HS-27A (cell line): ENCODE results near the gene ARMH4.

ENCODE experiments used
- DNase-seq: peaks from one replicate; pipeline ENCODE4 v3.0.0-alpha.2; 2012; ENCODE audit warnings: low read depth, missing footprints

The ARMH4 gene

DNA sequence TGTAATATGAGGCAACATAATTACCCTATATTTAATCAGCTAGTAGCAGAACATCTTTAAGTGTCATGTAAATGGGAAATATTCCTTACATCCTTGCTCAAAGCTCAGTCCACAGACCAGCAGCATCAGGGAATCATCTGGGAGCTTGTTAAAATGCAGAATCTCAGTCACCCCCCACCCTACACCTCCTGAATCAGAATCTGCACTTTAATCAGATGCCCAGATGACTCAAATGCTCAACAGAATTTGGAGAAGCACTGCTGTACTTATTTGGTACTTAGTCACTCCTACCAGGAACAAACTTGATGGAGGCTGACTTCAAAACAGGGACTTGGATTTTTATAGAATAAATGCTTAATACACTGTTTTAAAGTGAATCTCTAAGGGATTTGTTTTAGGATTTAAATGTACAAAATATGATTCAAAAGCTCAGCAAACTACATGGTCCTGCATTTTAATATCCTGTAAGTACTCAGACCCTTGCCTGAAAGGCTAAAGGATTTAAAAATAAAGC, 96.5 kb downstream of the ARMH4 start:
- DNase-seq = no peak

DNA sequence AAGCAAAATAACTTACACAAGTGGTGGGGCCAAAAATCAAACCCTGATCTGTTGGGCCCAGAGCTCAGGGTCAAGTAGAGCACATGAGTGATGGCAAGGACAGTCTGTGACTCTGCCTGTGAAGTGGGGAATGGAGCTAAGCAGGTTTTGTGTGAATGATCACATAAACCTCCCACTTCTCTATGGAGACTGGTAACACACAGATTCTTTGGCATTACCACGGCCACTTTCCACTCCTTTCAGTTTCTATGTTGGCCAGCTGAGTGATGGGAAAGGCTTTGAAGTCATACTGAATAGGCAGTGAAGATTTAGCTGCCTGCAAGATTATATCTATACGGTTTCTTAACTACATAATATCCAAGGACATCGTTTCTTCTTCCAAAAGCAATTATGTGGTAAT, 97.9 kb downstream of the ARMH4 start:
- DNase-seq = no peak

DNA sequence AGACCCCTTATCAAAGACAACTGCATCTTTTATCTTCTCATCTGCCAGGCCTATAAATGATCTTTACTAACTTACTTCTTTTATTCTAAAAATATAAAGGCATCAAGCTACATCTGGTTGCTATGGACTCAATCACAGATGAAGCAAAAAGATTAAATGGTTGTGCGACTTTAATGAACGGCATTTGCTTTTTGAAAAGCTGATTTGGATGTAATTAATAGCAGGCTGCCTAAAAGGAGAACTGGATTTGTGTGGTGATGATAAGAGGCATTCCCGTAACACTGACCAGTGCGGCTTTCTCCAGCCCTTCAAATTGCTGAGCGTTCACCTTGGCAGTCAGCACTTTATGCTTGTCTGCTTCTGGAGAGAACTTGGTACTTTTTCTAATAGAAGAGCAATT, 103.8 kb downstream of the ARMH4 start:
- DNase-seq = no peak

DNA sequence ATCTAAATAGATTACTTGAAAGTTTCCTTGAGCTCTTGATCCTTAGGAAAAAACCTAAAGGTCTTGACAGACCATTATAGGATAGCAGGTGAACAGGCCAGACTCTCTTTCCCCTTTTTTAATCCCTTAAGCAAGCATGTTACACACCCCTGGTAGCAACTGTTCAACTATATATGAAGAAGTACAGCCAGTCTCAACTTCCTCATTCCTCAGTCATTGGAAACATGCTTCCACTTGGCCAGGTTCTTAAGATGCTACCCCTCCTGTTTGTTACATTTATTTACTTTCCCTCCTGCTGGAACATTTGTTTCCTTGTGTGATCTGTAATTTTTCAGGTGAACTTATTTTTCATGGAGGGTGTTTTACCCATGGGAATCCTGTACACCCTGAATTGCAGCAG, 124.1 kb downstream of the ARMH4 start:
- no peak for DNase-seq

DNA sequence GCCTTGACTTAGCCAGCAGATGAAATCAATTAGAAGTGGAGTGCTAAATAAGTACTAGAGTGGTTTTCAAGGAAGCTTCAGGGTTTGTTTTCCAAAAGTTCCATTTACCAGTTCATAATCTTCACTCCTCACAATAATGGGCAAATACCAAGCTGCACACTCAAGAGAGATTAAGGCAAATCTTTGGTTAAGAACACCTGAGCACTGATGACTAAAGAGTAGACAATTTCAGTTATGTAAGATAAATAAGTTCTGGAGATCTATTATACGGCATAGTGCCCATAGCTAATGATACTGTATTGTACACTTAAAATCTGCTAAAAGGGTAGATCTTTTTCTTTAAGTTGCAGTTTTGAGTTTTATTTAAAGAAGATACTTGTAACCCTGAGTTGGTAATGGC, 125.0 kb downstream of the ARMH4 start:
- DNase-seq = no peak

DNA sequence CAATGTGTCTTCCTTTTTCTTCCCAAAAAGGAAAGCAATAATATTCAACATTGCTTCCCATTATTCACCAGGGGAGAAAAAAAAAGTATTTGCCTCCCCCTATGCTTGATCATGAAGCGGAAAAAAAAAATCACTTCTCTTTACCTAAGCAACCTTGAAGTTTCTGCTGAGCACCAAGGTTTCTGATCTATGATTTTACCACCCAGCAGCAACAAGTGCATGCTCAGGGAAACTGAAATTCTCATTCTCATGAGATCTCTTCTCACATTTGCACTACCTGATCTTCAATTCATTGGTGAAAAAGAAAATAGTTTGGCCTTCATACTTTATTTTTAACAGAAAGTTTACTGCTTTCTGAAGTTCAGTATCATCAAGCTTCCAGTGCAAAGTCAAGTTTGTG, 125.8 kb downstream of the ARMH4 start:
- DNase-seq = no peak

DNA sequence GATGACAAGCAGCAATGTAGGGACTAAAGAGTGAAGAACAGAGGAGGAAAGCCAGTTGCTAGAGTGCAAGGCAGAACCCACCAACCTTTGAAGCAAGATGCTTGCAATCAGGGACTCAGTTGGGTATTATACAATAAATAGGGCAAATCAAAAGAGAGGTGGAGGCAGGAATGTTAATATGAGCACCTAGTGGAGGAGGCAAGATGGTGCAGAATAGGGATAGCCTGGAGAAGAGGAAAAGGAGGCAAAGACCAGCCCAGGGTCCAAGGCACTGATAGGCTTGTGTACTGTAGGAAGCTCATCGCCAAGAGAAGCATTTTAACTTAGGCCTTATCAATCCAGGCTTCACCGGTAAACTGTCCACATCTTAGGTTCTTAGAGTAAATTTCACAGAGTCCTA, 137.2 kb downstream of the ARMH4 start:
- no peak for DNase-seq

DNA sequence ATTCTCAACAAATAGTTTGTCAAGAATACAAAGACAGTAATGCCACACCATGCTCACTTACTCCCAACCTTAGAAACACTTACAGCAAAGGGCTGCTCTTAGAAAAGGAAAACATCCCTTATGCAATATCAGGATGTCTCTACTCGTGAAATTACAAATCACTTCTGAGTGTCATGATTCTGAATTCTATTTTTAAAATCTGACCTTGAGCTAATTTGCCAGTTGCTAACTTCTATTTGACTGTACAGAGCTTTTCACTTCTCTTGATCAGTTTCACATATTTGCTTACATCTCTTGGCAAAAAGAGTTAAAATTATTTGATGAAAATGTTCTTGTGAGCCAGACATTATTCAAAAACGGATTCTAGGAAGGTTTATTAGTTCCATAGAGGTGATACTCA, 149.4 kb downstream of the ARMH4 start:
- no peak for DNase-seq

DNA sequence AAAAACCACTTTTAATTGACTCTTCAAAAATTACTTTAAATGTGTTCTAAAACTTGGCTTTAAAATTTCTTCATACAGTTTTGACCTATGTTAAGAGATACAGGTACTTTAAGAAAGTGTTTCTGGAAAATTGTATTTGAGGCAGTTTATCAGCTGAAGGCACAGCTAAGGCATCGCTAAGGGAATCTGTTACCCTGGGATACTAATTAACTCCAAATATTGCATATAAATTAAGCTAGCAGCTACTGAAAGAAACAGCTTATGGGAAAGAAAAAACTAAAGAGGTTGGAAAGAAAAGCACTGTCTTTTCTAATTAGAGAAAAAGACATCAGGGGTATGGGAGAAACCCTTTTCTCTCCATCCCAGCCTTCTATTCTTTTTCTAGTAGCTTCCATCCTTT, 152.0 kb downstream of the ARMH4 start:
- DNase-seq = no peak

DNA sequence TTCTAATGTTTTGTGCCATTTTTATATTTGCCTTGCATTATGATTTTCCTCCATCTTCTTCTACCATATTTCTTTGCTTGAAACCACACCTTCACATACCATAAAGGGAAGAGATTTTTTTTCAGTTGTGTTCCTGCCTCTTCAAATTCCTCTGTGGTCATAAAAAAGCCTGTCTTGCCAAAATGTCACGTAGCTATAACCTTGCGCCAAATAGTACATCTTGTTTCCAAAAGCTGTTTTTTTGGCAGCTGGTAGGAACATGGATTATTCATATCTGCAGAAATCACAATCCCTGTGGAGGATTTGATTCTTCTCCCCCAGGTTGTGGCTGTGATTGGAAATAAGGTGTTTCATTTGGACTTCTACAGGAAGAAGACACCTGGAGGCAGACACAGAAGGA, 152.5 kb downstream of the ARMH4 start:
- no peak for DNase-seq

DNA sequence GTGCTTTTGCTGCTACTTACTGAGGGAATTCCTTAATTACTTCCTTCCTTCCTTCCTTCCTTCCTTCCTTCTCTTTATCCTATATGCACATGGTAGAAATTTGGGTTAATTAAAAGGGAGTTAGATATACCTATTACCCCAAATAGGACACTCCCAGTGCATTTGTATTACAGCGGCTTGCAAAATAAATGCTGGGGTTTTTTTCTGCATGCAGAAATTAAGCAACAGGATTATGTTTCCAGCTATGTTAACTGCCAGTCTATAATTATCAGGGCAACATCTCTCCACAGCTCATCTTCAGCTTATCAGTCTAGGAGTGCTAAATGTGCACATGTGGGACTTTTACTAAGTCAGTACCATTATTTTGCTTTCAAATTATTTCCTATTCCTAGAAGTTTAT, 153.2 kb downstream of the ARMH4 start:
- no peak for DNase-seq

DNA sequence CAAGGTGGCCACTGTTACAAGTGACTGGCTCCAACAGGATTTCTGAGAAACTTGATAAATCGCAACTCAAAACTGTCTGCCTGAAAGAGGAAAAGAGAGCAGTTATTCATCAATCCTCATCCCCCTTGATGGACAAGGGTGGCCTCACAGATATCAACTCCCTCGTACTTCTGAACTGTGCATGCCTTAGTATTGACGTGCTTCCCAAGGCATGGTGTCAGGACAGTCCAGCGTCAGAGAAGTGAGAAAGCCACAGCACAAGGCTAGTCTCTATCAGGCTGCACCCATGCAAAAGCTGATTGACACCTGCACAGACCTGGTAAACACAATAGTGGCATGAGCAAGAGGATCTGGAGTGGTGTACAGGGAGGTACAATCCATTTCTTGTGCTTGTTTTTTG, 160.7 kb downstream of the ARMH4 start:
- no peak for DNase-seq

DNA sequence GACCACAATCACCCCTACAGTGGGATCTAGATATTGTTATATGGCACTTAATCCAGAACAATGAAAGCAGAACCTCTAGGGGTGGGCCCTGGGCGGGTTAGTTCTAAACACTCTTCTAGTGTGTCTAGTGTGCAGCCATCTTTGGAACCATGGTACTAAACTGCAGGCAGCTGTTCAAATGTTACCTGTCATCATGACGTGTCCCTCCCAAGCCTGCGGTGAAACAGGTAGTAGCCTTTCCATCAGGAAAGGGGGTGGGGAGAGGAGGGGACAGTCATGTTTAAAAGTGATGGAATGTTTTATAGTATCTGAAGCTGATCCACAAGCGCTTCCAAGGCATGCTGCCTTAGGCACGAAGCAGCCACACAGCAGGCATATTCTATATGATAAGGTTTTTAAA, 163.6 kb downstream of the ARMH4 start:
- DNase-seq = no peak

DNA sequence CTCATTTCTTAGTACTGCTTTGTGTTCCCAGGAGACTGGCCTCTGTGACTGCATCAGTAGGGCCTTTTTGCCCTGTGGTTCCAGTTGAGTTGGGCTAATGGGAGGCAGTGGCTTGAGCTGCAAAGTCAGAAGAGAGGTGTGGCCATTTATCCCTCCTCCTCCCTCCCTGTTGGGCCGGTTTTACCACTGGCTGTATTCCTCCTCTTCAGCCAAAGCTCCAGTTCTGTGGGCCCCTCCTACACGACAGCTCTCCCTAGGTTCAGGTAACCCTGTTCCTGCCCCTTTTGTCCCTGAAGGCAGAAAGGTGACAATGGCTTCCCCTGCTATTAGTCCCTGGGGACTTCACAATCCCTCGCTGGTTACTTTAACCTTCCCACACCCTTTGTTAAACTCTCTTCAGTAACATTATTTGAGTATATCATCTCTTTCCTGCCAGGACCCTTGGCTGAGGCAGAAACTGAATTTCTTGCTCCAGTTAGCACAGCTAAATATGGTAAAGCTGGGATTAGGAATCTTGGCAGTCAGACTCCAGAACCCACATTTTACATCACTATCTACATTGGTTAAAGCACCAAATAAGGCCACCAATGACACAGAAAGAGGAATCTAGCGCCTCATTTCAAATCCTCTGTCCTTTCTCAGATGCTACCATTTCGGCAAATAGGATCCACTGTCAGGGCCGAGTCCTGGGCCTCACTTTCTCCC, 164.3 kb downstream of the ARMH4 start:
- DNase-seq = no peak

DNA sequence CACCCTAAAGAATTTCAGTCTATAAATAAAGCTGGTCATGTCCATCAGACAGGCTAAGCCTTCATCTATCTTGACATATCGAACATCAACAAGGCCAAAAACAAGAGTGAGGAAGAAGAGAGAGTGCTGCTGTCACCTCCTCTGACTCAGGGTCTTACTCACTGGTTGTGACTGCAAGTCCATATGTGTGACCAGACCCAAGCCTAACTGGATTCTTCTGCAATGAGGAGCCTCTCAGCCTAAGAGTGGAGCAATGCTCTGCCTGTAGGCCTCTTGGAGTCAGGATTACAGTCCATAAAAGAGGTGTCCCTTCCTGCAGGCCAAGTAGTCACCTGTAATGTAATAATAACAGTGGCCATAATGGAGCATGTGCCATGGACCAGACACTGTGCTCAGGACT, 165.0 kb downstream of the ARMH4 start:
- no peak for DNase-seq

DNA sequence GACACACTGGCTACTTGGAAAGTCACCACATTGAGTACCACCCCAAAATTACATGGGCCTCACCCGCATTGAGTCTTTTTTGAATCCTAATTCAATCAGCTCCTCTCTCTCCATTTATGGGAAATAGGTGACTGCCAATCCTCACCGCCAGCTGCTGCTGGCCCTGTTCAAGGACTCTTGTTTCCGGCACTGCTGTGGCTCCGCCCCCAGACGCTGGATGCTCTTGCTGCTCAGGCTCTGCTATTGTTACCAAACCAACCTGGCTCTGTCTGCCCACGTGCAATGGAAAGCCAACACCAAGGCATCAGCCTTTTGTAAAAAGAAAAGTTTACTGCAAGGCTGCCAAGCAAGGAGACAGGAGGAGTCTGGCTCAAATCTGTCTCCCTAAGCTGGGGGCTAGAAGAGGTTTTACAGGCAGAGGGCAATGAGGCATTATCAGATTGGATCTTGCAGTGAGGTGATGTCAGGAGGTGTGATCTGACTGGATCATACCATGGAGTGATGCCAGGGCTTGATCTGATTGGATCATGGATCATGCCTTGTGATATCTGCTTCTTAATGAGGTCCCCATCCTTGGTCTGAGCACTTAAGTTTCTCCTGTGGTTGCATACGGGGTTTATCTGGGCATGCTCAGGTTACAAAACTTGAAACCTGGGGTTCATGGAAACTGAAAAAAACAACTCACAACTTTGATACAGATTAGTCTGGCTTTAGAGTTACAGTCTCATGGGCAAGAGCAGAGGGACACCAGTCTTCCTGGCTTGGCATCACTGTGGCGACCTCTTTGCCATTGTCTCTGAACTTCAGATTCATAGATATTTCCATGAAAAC, 169.0 kb downstream of the ARMH4 start:
- DNase-seq = no peak

DNA sequence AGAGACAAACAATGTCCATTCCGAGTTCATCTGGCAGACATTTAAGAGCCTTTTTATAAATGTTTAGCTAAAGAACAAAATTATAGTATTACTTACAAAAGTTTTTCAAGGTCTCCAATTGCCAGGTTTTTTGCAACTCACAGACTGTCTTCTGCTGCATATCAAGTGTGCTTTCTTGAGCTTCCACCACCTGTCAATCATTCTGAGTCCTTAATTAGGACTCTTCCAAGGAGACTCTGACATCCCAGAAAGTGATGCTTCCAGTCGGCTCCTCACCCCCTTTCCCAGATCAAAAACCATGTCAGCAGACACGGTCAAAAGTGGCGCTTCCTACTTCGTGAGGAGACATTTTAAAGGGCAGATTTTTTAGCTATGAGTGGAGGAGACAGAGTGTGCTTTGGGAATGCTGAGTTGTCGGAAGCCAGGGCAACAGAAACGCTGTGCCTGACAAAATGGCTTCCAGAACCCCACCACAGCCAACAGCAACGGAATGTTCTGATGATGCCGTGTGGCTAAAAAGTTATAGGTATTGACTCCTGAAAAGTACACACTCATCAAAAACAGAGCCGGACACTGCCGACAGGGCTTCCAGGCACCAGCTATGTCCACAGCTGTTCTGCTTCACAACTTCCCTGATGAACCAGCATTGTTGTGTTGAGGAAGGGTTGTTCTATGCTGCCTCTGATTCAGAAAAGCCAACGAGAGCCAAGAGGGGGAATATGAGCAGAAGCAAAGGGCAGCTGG, 170.0 kb downstream of the ARMH4 start:
- DNase-seq = no peak

DNA sequence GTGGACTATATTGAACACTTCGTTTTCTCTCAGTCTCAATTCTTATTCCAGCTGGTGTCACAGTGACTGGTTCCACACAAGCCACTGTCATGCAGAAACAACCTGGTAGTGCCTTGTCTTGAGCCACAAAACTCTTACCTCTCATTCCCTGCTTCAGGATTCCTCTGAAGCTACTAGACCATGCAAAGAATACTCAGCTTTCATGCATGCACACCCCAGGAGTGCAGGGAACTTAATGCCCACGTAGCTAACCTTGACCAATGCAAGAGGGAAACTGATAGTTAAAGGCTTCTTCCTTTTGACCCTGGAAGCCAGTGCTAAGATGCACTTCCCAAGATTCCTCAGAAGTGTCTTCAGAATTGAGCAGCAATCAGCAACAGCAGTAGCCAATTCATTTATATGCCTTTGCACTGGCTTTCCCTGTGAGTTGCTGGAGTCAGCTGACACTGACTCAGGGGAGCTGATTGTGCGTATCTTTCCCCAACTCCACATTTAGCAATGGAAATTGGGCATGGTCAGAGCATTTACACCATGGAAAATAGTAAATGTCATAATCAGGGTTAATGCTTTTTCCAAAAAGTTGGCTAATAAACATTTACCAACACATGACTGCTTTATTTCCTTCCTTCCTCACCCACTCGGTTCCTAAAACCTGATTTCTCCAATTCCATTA, 172.5 kb downstream of the ARMH4 start:
- DNase-seq = no peak

DNA sequence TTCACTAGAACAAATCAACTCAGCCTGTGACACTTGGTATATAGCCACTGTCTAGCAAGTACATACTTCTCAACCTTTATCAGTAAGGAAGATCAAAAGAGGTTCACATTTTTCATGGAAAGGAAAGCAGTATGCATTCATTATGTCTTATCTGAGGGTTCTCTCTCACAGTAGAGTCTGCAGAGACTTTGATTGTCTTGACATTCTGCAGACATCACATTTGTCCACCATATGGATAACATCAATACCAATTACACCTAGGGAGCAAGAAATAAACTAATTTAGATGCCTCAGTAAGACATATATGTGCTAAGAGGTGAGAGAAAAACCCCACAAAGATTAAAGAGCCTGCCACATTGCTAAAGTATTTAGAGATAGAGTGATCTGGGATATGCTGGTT, 175.3 kb downstream of the ARMH4 start:
- DNase-seq = no peak

DNA sequence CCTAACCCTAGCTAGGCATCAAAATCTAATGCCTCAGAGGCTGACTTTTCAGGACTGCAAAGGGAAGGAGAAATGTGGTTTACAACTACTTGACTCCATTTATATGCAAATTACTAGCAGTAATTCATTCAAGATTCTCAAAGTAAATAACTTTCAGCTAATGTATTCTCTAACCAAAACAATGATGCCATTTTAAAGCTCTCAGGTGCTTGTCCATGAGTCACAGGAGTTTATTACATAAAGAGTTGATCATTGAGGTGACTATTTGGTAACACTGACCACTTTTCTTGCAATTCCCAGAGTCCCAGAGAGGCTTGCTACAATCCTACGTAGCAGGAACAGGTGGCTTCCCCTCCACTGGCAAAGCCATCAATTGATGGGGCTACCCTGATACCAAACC, 177.1 kb downstream of the ARMH4 start:
- no peak for DNase-seq

DNA sequence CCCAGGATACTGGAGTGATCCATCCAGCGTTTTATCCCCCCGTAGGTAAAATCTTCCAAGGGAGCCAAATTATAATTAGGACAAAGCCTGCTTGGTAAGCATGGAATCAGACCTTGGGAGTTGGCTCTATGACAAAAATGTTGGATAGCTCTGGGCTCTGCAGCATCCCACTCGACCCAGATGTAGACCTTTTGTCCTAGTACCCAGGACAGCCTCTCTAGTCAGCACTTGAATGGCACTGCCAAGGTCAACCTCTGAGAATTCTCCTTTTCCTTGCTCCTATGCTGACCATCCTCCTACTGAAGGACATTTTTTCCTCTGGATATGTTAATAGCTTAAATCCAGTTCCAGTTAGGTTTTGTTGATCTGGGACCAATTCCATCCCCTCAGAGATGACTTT, 181.4 kb downstream of the ARMH4 start:
- DNase-seq = no peak

DNA sequence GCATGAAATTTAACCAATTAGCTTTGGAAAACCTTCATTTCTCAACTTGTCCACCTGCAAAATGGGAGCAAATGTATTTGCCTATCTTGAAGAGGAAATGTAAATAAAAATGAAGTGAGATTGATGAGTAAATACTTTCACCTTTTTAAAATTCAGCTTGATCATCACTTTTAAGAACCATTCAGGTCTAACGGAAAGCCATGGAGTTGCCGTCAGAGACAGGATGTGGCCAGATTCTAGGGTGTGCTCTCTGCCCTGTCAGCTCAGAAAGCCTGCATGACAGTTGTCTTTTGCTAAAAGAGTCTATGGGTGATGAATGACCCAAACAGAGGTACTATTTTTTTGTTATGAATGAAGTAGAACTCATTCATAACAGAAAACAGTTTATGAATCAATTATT, 181.8 kb downstream of the ARMH4 start:
- DNase-seq = no peak
